Keratinocyte (primary cell): ENCODE data around the gene NDUFV1. TPM values are rescaled to one million over a fixed set of nuclear protein-coding genes. Genes with fewer than 3 reads are reported as not detected.
A peak's percentile ranks its signal among the peaks of the same experiment; 100 is the strongest.

Experiments used
- DNase-seq: peaks from one replicate; pipeline ENCODE4 v3.0.0-alpha.2; 2011; ENCODE audit warnings: low read depth, missing footprints, low spot score
- FAIRE-seq: peaks from 2 replicates; lab custom pipeline; 2011; peaks lifted over from hg19 to GRCh38; lab: Jason Lieb, UNC
- H2AFZ ChIP-seq: 2 replicates; pipeline ENCODE4 v1.6.0; 2012; ENCODE audit warnings: low read length, control low read depth, inconsistent platforms; ENCODE audit not compliant: control insufficient read depth
- H3K27ac ChIP-seq: 2 replicates; pipeline ENCODE4 v1.5.1; 2011; ENCODE audit warnings: low read length; ENCODE audit not compliant: control insufficient read depth, insufficient read depth
- H3K27me3 ChIP-seq: 3 replicates; pipeline ENCODE4 v1.6.0; 2011; ENCODE audit warnings: low read length; ENCODE audit not compliant: control insufficient read depth, insufficient read depth; ENCODE audit errors: extremely low read depth
- H3K36me3 ChIP-seq, 2 experiments: 2 replicates in 1 of 2; 3 replicates in 1 of 2; pipeline ENCODE4 v1.5.1; 2011; ENCODE audit warnings: low read length in 2 of 2, mild to moderate bottlenecking in 1 of 2; ENCODE audit not compliant: control insufficient read depth in 2 of 2, insufficient read depth in 2 of 2; ENCODE audit errors: extremely low read depth in 1 of 2
- H3K4me1 ChIP-seq: 3 replicates; pipeline ENCODE4 v1.5.1; 2011; ENCODE audit warnings: low read length; ENCODE audit not compliant: control insufficient read depth, insufficient read depth; ENCODE audit errors: extremely low read depth
- H3K4me2 ChIP-seq: 3 replicates; pipeline ENCODE4 v1.6.0; 2011; ENCODE audit warnings: low read depth, low read length; ENCODE audit not compliant: control insufficient read depth, insufficient read depth; ENCODE audit errors: extremely low read depth
- H3K4me3 ChIP-seq, 3 experiments: fragments of 200-600 bp in 1 of 3; sonication (generic) in 1 of 3; 2 replicates in 2 of 3; 3 replicates in 1 of 3; pipeline ENCODE4 v1.5.1; 2011 to 2016; ENCODE audit warnings: low read length in 3 of 3, mild to moderate bottlenecking in 3 of 3, control low read depth in 2 of 3, inconsistent platforms in 1 of 3, low read depth in 1 of 3, mixed read lengths in 1 of 3, mixed run types in 1 of 3, moderate library complexity in 1 of 3; ENCODE audit not compliant: control insufficient read depth in 2 of 3, insufficient read depth in 2 of 3; ENCODE audit errors: extremely low read depth in 1 of 3
- H3K79me2 ChIP-seq: 2 replicates; pipeline ENCODE4 v1.6.0; 2012; ENCODE audit warnings: low read length; ENCODE audit not compliant: control insufficient read depth, insufficient read depth
- H3K9ac ChIP-seq: 3 replicates; pipeline ENCODE4 v1.6.0; 2011; ENCODE audit warnings: low read length; ENCODE audit not compliant: control insufficient read depth, insufficient read depth; ENCODE audit errors: extremely low read depth
- H3K9me1 ChIP-seq: 3 replicates; pipeline ENCODE4 v1.6.0; 2011; ENCODE audit warnings: low read length; ENCODE audit not compliant: control insufficient read depth, insufficient read depth; ENCODE audit errors: extremely low read depth
- H3K9me3 ChIP-seq: 2 replicates; pipeline ENCODE4 v1.5.1; 2012; ENCODE audit warnings: low read depth, low read length; ENCODE audit not compliant: control insufficient read depth
- H4K20me1 ChIP-seq: 3 replicates; pipeline ENCODE4 v1.6.0; 2011; ENCODE audit warnings: low read length; ENCODE audit not compliant: control insufficient read depth, insufficient read depth; ENCODE audit errors: extremely low read depth
- CTCF ChIP-seq, 3 experiments: IDR thresholded peaks in 1 of 3; conservative IDR thresholded peaks in 1 of 3; optimal IDR thresholded peaks in 1 of 3; 2 replicates in 2 of 3; 3 replicates in 1 of 3; pipeline versions ENCODE3 to v1.5.1; 2011; ENCODE audit warnings: low read length in 3 of 3, mild to moderate bottlenecking in 3 of 3, moderate library complexity in 2 of 3, control low read depth in 1 of 3, inconsistent platforms in 1 of 3; ENCODE audit not compliant: insufficient read depth in 2 of 3; ENCODE audit errors: extremely low read depth in 1 of 3
- EZH2 ChIP-seq: IDR thresholded peaks from one replicate; pipeline ENCODE4 v1.6.1; 2012; ENCODE audit warnings: inconsistent platforms, mild to moderate bottlenecking, low read length, moderate library complexity
- dilution Hi-C: fragments of 300-500 bp; cut with MboI; formaldehyde crosslinking; loops from one replicate; pipeline ENCODE4 v1.7.0; 2020; ENCODE audit warnings: low sequenced_read_pairs; ENCODE audit not compliant: extremely low pct_ligation_motif_present
- polyA plus RNA-seq, 5 experiments: library from polyadenylated mRNA; depleted of rRNA in 3 of 5; stranded (reverse) in 3 of 5; stranded (forward) in 1 of 5; unstranded in 1 of 5; fragments of >200 nt; gene quantifications; 1 replicate in 1 of 5; 2 replicates in 3 of 5; 3 replicates in 1 of 5; pipeline versions ENCODE4 v1.2.1 to v1.2.3, GENCODE V29; 2011 to 2012; ENCODE audit warnings: missing spikeins in 2 of 5, low read depth in 1 of 5, low replicate concordance in 1 of 5

The NDUFV1 gene
- polyA plus RNA-seq, 1 donor (not counting 4 experiments of a cell fraction or from before 2014, with no cell fraction given), result 102 TPM

DNA sequence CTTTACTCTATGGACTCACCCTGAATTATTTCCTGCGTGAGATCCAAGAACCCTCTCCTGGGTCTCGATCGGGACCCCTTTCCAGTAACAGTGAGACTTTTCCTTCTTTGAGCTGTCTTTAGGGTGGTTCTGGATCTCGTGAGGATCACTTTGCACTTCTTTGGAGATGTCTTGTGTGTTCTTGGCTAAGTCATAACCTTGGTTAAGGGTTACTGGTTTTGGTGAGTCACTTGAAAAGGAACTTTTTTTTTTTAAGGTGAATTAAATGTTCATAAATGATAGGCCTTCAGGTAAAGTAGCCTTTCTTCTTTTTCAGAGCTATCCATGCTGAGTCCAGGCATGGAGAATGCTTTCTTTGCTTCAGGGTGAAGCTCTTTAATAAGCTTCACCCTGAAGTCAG lies 42.5 kb upstream of the NDUFV1 start:
- Histone ChIP-seq H3K4me2 (peak overlapping the region; percentile 56), H3K4me1 (peaks cover 22% of the 10 kb centered on the region), H3K9me1 (no peaks in the 10 kb centered on the region), H4K20me1 (no peaks in the 10 kb centered on the region), H2AFZ (no peak overlapping the region), H3K9ac (peak overlapping the region; percentile 33), H3K9me3 (no peaks in the 10 kb centered on the region), H3K4me3 (peak overlapping the region in 1 of 3 experiments; percentile 10), H3K36me3 (no peaks in the 10 kb centered on the region), H3K27ac (peak overlapping the region; percentile 75), H3K27me3 (no peaks in the 10 kb centered on the region), H3K79me2 (no peaks in the 10 kb centered on the region)
- FAIRE-seq (no peak), DNase-seq (no peak)
- no peak for TF ChIP-seq CTCF (optimal IDR thresholded peaks at IDR 0.05 in 1 of 3, IDR thresholded peaks at IDR 0.05 in 1 of 3, conservative IDR thresholded peaks at IDR 0.05 in 1 of 3; ENCODE audit: extremely low read depth in 1 of 3, insufficient read depth in 2 of 3, low read length in 3 of 3)
- TF ChIP-seq EZH2, result no peak
- dilution Hi-C loops, result no loop called here

DNA sequence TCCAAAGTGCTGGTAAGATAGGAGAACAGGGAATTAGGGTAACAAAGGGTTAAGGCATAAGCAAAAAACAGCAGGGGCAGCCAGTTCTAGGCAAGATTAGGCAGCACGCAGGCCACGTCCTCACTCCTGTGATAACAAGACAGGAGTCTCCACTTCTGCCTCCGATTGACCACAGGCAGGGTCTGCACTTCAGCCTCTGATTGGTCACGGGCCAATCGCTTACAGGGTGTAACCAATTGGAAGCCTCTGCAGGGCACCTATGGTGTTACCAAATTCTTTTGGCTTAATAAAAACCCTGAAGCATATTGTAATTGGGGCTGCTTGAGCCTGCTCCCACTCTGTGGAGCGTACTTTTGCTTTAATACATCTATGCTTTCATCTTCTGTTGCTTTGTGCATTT lies 35.3 kb upstream of the NDUFV1 start:
- no peaks in the 10 kb centered on the region for H3K9me1 ChIP-seq
- no peaks in the 10 kb centered on the region for H3K4me1 ChIP-seq
- no peak for TF ChIP-seq EZH2
- no peak for TF ChIP-seq CTCF (optimal IDR thresholded peaks at IDR 0.05 in 1 of 3, IDR thresholded peaks at IDR 0.05 in 1 of 3, conservative IDR thresholded peaks at IDR 0.05 in 1 of 3; ENCODE audit: extremely low read depth in 1 of 3, insufficient read depth in 2 of 3, low read length in 3 of 3)
- no peak overlapping the region for H2AFZ ChIP-seq
- no peaks in the 10 kb centered on the region for H3K79me2 ChIP-seq
- H3K9me3 ChIP-seq, result no peaks in the 10 kb centered on the region
- no peak for FAIRE-seq
- no peak overlapping the region for H3K9ac ChIP-seq
- H3K36me3 ChIP-seq, result no peaks in the 10 kb centered on the region
- no peak overlapping the region for H3K27ac ChIP-seq
- no peaks in the 10 kb centered on the region for H3K27me3 ChIP-seq
- dilution Hi-C loops, result no loop called here
- H3K4me3 ChIP-seq, result no peak overlapping the region
- H4K20me1 ChIP-seq, result no peaks in the 10 kb centered on the region
- no peak overlapping the region for H3K4me2 ChIP-seq
- DNase-seq, result no peak
